Activated T-cell treated with anti-CD3 and anti-CD28 coated beads, Interleukin-2, amount 50 U/mL, for 72 hours (primary cell): Measurements from ENCODE around the gene CES1. TPM values are rescaled to one million over a fixed set of nuclear protein-coding genes. Genes with fewer than 3 reads are reported as not detected.
"Not testable (repeated sequence)": the region's sequence is repeated elsewhere in the genome, so short reads cannot be mapped to it uniquely, and the experiment has no call there.

Experiments used
- ATAC-seq, 2 donors: fragments of 150-1000 bp; cut with Tn5 transposase; replicated peaks in 1 of 2; 2 replicates each; pipeline ENCODE4 v1.10.0; 2021; ENCODE audit warnings: moderate library complexity in 2 of 2, mild to moderate bottlenecking in 1 of 2
- DNase-seq, 2 donors: peaks; one replicate each; pipeline ENCODE4 v3.0.0; 2021 to 2022; ENCODE audit warnings: mixed read lengths in 1 of 2
- H3K27ac Mint-ChIP-seq: one replicate; pipeline ENCODE4 v1.8.0; 2022; ENCODE audit warnings: mild to moderate bottlenecking, moderate library complexity, mixed read lengths
- H3K27me3 Mint-ChIP-seq: one replicate; pipeline ENCODE4 v1.8.0; 2022; ENCODE audit warnings: low read depth, mixed read lengths
- H3K36me3 Mint-ChIP-seq, 2 donors: one replicate each; pipeline ENCODE4 v1.8.0; 2022; ENCODE audit warnings: mixed read lengths in 2 of 2, mild to moderate bottlenecking in 1 of 2; ENCODE audit not compliant: insufficient read depth in 2 of 2
- H3K4me1 Mint-ChIP-seq: one replicate; pipeline ENCODE4 v1.8.0; 2022; ENCODE audit warnings: low read depth, mixed read lengths
- H3K4me3 Mint-ChIP-seq, 2 donors: one replicate each; pipeline ENCODE4 v1.8.0; 2022; ENCODE audit warnings: mild to moderate bottlenecking in 2 of 2, mixed read lengths in 2 of 2, moderate library complexity in 2 of 2
- H3K9me3 Mint-ChIP-seq, 2 donors: one replicate each; pipeline ENCODE4 v1.8.0; 2022; ENCODE audit warnings: mixed read lengths in 2 of 2
- total RNA-seq, 2 donors: library from RNA; stranded (reverse); gene quantifications; one replicate each; pipeline ENCODE4 v1.2.3, GENCODE V29; 2022

CES1 gene
- not detected for total RNA-seq

GRCh38 chr16:55832773-55833691 is at the start of gene CES1:
Gene CES1 (minus strand): TSS chr16:55833096. CDS start chr16:55833055, 41 bp downstream.
- ATAC-seq: no peak
- H3K27me3 Mint-ChIP-seq: no peaks in the 10 kb centered on the region
- no peaks in the 10 kb centered on the region for H3K9me3 Mint-ChIP-seq

GRCh38 chr16:55876854-55877253 is 44.0 kb upstream of the CES1 start:
- H3K36me3 Mint-ChIP-seq: no peaks in the 10 kb centered on the region
- ATAC-seq (no peak), DNase-seq (no peak)
- no peaks in the 10 kb centered on the region for H3K4me1 Mint-ChIP-seq
- peaks cover 15% of the 10 kb centered on the region for H3K27me3 Mint-ChIP-seq
- H3K4me3 Mint-ChIP-seq: no peak overlapping the region
- peaks cover 3% of the 10 kb centered on the region in 2 donors for H3K9me3 Mint-ChIP-seq
- no peak overlapping the region for H3K27ac Mint-ChIP-seq

More at GRCh38 chr16:55832773-55833691, at the start of gene CES1:
- no peak for DNase-seq
- H3K27ac Mint-ChIP-seq: no peak within 1 kb of the TSS
- H3K4me1 Mint-ChIP-seq: no peaks in the 10 kb centered on the region
- H3K36me3 Mint-ChIP-seq: no peaks in the 10 kb centered on the region
- H3K4me3 Mint-ChIP-seq: no peak within 1 kb of the TSS

DNA sequence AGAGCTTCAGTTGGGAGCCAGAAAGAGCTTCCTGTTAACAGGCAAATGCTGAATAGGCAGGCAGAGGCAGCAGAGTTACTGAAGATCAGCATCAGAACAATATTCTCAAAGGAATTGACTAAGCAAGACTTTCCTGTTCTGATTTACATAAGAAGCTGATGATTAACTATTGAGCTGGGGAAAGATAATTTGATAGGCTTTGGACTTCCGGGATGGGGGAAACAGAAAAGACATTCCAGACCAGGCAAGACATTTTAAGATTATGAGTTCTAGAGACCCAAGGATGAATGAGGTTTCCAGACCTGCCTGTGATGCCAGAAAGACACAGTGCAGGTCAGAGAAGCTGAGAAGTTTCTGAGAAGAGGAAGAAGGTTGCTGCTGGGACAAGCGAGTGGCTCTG is 42.4 kb upstream of the CES1 start, which contains the start of gene CES5A:
Gene CES5A (minus strand): TSS at position 101 of the 400 bp plus-strand sequence. CDS start 152 bp downstream, outside the sequence.
- H3K27ac Mint-ChIP-seq: no peak within 1 kb of the TSS
- no peaks in the 10 kb centered on the region for H3K36me3 Mint-ChIP-seq

GRCh38 chr16:55873122-55873521 is 40.2 kb upstream of the CES1 start:
- ATAC-seq: no peak
- H3K4me1 Mint-ChIP-seq: no peaks in the 10 kb centered on the region
- H3K27me3 Mint-ChIP-seq: peaks cover 21% of the 10 kb centered on the region

More for the DNA sequence above, 42.4 kb upstream of the CES1 start, which contains the start of gene CES5A:
- Mint-ChIP-seq H3K4me1 (no peaks in the 10 kb centered on the region), H3K27me3 (peaks cover 15% of the 10 kb centered on the region), H3K9me3 (peaks cover 3% of the 10 kb centered on the region in 2 donors), H3K4me3 (no peak within 1 kb of the TSS)
- ATAC-seq (no peak), DNase-seq (no peak)

GRCh38 chr16:55872130-55872529 is 39.2 kb upstream of the CES1 start:
- DNase-seq (no peak), ATAC-seq (no peak)
- H3K9me3 Mint-ChIP-seq: no peaks in the 10 kb centered on the region
- H3K4me3 Mint-ChIP-seq: no peak overlapping the region
- H3K27me3 Mint-ChIP-seq: peaks cover 27% of the 10 kb centered on the region
- H3K27ac Mint-ChIP-seq: no peak overlapping the region
- no peaks in the 10 kb centered on the region for H3K4me1 Mint-ChIP-seq
- no peaks in the 10 kb centered on the region for H3K36me3 Mint-ChIP-seq

More at GRCh38 chr16:55873122-55873521, 40.2 kb upstream of the CES1 start:
- Mint-ChIP-seq H3K36me3 (no peaks in the 10 kb centered on the region), H3K27ac (no peak overlapping the region), H3K9me3 (no peaks in the 10 kb centered on the region), H3K4me3 (no peak overlapping the region)
- no peak for DNase-seq

GRCh38 chr16:55871411-55872038 is 38.6 kb upstream of the CES1 start:
- no peak for DNase-seq
- no peak for ATAC-seq
- H3K27me3 Mint-ChIP-seq: peaks cover 25% of the 10 kb centered on the region
- H3K36me3 Mint-ChIP-seq: no peaks in the 10 kb centered on the region
- H3K4me1 Mint-ChIP-seq: no peaks in the 10 kb centered on the region
- H3K4me3 Mint-ChIP-seq: no peak overlapping the region
- H3K27ac Mint-ChIP-seq: no peak overlapping the region
- no peaks in the 10 kb centered on the region for H3K9me3 Mint-ChIP-seq

GRCh38 chr16:55868980-55869379 is 36.1 kb upstream of the CES1 start:
- Mint-ChIP-seq H3K4me1 (no peaks in the 10 kb centered on the region), H3K27ac (no peak overlapping the region), H3K4me3 (no peak overlapping the region), H3K27me3 (peaks cover 22% of the 10 kb centered on the region), H3K36me3 (no peaks in the 10 kb centered on the region), H3K9me3 (no peaks in the 10 kb centered on the region)
- ATAC-seq: no peak
- DNase-seq: no peak

DNA sequence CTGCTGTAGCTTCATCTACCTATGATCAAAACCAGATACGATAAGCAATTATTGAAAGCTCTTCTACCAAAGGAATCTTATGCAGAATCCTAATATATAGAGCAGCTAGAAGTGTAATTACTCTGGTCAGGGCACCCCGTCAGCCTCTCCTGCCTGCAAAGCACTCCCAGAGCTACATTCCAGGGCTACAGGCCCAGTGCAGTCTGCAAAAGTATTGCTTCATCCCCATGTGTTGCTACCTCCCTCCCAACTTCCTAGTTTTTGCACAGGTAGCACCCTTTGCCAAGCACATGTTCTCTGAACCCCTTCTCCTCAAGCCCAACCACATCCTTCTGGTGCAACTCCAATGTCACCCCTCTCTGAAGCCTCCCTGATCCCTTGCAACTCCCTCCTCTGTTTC is 35.2 kb upstream of the CES1 start:
- Mint-ChIP-seq H3K9me3 (no peaks in the 10 kb centered on the region), H3K4me1 (no peaks in the 10 kb centered on the region), H3K36me3 (no peaks in the 10 kb centered on the region), H3K4me3 (no peak overlapping the region), H3K27me3 (peaks cover 22% of the 10 kb centered on the region), H3K27ac (no peak overlapping the region)
- no peak for DNase-seq
- ATAC-seq: no peak

GRCh38 chr16:55861288-55861687 is 28.4 kb upstream of the CES1 start:
- Mint-ChIP-seq H3K9me3 (no peaks in the 10 kb centered on the region), H3K4me1 (no peaks in the 10 kb centered on the region), H3K27me3 (peaks cover 9% of the 10 kb centered on the region), H3K36me3 (no peaks in the 10 kb centered on the region), H3K27ac (no peak overlapping the region), H3K4me3 (no peak overlapping the region)
- ATAC-seq (no peak), DNase-seq (no peak)

DNA sequence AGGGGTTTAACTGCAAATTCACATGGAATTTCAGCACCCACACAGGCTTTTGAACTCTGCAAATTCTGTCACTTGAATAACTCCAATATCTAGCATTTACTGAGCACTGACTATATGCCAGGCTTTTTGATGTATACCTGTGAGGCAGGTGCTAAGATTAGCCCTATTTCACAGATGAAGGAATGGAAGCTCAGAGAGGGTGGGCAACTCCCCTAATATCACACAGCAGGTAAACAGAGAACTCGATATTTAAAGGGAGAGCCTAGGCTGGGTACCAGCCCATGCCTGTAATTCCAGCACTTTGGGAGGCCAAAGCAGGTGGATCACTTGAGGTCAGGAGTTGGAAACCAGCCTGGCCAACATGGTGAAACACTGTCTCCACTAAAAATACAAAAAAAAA is 24.8 kb upstream of the CES1 start:
- ATAC-seq, H3K36me3 Mint-ChIP-seq, DNase-seq, H3K27ac Mint-ChIP-seq, H3K4me1 Mint-ChIP-seq, H3K4me3 Mint-ChIP-seq, H3K9me3 Mint-ChIP-seq: not testable (repeated sequence)
- H3K27me3 Mint-ChIP-seq: peaks cover 25% of the 10 kb centered on the region

- no peak overlapping the region for H3K27ac Mint-ChIP-seq
- no peaks in the 10 kb centered on the region for H3K9me3 Mint-ChIP-seq
- no peak for DNase-seq
- ATAC-seq: no peak
- peaks cover 25% of the 10 kb centered on the region for H3K27me3 Mint-ChIP-seq
- no peak overlapping the region for H3K4me3 Mint-ChIP-seq
- no peaks in the 10 kb centered on the region for H3K4me1 Mint-ChIP-seq
- H3K36me3 Mint-ChIP-seq: no peaks in the 10 kb centered on the region
Observed at GRCh38 chr16:55856950-55857349, 24.1 kb upstream of the CES1 start.

DNA sequence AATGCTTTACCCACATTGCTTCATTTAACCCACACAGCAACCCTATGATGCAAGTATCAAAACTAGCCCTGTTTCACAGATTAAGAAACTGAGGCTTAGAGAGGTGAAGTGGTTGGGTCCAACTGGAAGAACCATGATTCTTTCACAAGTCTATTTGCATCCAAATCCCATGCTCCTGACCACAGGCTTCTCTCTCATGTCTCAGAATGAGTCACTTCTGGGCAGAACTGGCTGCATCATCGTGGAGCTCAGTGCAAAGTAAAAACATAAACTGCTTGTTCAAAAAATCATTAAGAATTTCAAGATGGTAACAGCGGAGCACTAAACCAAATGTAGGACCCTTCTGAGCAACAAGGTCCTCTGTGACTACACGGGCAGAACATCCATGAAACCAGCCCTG is 20.2 kb upstream of the CES1 start:
- peaks cover 29% of the 10 kb centered on the region for H3K27me3 Mint-ChIP-seq
- no peak overlapping the region for H3K27ac Mint-ChIP-seq
- no peak for ATAC-seq
- H3K4me1 Mint-ChIP-seq: no peaks in the 10 kb centered on the region
- no peak for DNase-seq
- no peak overlapping the region for H3K4me3 Mint-ChIP-seq
- no peaks in the 10 kb centered on the region for H3K9me3 Mint-ChIP-seq
- H3K36me3 Mint-ChIP-seq: no peaks in the 10 kb centered on the region

GRCh38 chr16:55849536-55849935 is 16.6 kb upstream of the CES1 start:
- Mint-ChIP-seq H3K9me3 (no peaks in the 10 kb centered on the region), H3K27ac (no peak overlapping the region), H3K4me1 (no peaks in the 10 kb centered on the region), H3K27me3 (peaks cover 25% of the 10 kb centered on the region), H3K4me3 (no peak overlapping the region), H3K36me3 (no peaks in the 10 kb centered on the region)
- DNase-seq (no peak), ATAC-seq (no peak)
